HG03432 (cell line): Measurements from ENCODE around the gene PIRT.

Source experiments
- ATAC-seq: cut with Tn5 transposase; IDR thresholded peaks from one replicate; pipeline ENCODE4 v1.9.1; 2021; ENCODE audit warnings: mild to moderate bottlenecking, moderate library complexity; ENCODE audit not compliant: unreplicated experiment

Gene PIRT

DNA sequence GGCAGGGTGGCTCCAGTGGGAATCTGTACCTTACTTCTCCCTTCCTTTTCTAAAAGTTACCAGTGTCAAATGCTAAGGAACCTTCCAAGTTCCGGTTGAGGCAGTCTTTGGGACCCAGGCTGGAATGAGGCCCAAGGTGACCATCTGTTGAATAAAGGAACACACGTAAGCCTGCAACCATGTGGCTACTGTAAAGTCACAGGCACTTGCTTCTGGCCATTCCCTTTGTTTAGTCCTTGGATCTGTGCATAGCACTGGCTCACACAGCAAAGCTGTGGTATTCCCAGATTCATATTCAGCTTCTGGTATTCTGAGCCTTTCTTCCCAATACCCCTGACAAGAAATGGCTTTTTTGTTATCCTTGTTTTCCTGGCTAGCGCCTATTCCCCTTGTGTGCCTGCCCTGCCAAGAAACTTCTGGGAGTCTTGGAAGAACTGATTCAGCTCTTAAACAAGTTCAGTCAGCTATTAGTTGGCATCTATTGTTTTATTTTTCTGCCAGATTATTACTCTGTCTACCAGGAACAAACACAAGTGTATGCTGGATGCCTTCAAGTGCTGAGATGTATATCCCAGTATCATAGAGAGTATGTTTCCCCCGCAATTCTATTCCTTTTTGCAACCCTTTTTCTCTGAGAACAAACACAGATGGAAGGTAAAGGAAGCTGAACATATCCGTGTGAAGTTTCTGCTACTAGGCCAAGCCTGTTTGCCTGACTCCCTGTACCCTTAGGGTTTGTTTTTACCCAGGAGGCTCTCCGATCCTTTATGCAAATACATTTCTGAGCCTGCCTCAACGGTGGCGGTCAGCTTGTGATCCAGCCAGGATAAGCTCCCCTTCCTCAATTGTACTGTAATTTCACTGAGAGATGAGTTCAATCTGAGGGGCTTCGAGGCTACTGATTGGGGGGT, 47.1 kb downstream of the PIRT start:
- ATAC-seq = no peak

DNA sequence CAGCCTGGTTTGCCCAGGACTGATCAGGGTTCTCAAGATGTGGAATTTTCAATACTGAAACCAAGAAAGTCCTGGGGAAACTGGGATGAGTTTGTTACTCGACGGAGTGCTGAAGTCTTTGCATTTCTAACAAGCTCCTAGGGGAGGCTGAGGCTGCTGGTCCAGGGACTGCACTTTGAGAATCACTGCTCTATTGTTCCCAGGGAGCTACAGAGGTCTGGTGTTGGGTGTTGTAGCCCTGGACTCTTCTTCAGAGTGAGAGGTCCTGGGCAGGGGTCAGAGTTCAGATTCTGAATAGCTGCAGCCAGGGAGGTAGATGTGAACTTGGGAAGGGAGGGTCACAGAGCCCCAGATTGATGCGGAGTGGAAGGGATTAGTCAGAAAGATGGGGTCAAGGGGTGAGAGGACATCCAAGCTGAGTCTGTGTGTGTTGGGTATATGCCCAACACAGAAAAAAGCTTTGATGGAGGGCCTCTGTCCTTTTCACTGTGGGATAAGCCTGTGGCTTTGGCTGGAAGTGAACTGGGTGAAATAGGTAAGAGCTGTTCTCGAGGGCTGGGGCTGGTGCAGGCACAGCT, 48.1 kb downstream of the PIRT start:
- ATAC-seq = no peak

DNA sequence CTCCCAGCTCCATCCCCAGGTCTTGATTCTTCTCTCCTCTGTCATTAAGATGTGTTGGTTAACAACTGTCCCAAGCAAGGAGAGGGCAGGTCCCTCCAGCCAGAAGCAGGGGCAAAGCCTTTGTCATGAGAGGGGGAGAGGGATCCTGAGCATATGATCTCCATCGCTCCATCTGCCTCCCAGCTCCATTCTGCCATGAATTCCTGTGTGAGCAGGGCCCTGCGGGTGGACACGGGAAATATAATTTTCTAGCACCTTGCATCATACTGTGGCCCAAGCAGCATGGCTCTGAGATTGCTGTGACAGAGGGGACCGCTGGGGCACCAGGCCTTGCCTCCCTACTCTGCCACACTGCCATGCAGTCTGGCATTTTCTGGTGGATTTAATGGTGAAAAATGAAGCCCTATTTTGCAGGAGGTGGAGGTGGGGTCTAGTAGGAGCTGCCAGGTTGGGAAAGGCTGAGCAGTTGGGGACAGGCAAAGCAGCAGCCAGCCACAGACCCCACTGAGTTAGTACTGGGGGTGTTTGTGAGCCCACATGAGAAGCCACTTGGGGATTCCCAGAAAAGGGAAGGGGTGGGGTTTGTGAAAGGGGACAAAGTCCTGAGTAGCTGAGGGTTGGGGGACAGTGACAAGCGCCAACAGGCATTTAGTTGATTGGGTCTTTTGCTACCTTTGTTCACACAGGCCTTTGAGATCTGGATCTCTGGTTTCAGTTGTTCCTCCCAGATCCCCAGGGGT, 50.4 kb downstream of the PIRT start:
- no peak for ATAC-seq

- ATAC-seq = no peak
Measured at GRCh38 chr17:10785295-10785694, 52.6 kb downstream of the PIRT start.

DNA sequence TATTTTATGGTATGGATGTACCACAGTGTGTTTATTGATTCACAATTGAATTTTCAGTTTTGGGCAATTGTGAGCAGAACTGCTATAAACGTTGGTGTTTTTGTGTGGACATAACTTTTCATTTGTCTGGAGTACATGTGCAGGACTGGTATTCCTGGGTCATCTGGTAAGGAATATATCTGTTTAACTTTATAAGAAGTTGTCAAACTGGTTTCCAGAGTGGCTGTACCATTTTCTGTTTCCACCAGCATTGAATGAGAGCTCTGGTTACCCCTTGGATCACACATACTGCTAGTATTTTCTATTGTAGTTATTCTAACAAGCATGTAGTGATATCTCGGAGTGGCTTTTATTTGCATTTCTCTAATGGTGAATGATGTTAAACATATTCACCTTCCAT, 58.3 kb downstream of the PIRT start:
- no peak for ATAC-seq

DNA sequence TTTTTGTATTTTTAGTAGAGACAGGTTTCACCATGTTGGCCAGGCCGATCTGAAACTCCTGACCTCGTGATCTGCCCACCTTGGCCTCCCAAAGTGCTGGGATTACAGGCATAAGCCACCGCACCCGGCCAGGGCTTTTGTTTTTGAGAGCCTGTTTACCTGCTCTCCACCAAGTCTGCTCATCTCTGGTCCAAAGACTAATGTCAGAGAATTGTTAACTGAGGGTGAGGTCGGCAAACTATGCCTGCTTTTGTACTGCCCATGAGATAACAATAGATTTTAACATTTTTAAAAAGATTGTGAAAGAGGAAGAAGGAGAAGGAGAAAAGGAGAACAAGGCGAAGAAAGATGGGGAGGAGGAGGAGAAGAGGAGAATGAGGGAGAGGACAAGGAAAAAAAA, 60.0 kb downstream of the PIRT start:
- no peak for ATAC-seq

GRCh38 chr17:10777131-10777807, 60.6 kb downstream of the PIRT start:
- ATAC-seq = no peak

- ATAC-seq = no peak
Measured at GRCh38 chr17:10776381-10776780, 61.5 kb downstream of the PIRT start.

GRCh38 chr17:10775740-10776356, 62.0 kb downstream of the PIRT start:
- ATAC-seq = no peak

DNA sequence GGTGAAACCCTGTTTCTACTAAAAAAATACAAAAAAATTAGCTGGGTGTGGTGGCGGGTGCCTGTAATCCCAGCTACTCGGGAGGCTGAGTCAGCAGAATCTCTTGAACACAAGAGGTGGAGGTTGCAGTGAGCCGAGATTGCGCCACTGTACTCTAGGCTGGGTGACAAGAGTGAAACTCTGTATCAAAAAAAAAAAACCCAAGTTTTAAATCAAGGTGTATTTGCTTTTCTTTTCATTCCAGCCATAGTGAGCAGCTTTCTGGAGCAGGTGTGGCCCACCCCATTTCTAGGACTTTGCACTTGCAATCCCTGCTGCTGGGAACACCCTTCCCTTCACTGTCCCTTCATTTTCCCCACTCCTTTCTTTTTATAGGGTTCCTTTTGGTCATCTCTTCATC, 62.8 kb downstream of the PIRT start:
- no peak for ATAC-seq

GRCh38 chr17:10773391-10773790, 64.5 kb downstream of the PIRT start:
- no peak for ATAC-seq
